Progenitor cell of endocrine pancreas (in vitro differentiated cells): ENCODE measurements around the gene ERBB2. TPM values are rescaled to one million over a fixed set of nuclear protein-coding genes. Genes with fewer than 3 reads are reported as not detected.
A peak's percentile ranks its signal among the peaks of the same experiment; 100 is the strongest.

Experiments
- DNase-seq: peaks from one replicate; pipeline ENCODE4 v3.0.0; 2021; ENCODE audit warnings: low spot score; ENCODE audit not compliant: unreplicated experiment
- H3K27ac Mint-ChIP-seq: 2 replicates; pipeline ENCODE4 v1.8.0; 2021; ENCODE audit warnings: mild to moderate bottlenecking, moderate library complexity, mixed read lengths
- H3K27me3 Mint-ChIP-seq: 2 replicates; pipeline ENCODE4 v1.8.0; 2021; ENCODE audit warnings: mixed read lengths
- H3K36me3 Mint-ChIP-seq: 2 replicates; pipeline ENCODE4 v1.8.0; 2022; ENCODE audit warnings: mixed read lengths; ENCODE audit not compliant: insufficient read depth
- H3K4me1 Mint-ChIP-seq: 2 replicates; pipeline ENCODE4 v1.8.0; 2021; ENCODE audit warnings: low read depth, mixed read lengths
- H3K4me3 Mint-ChIP-seq: 2 replicates; pipeline ENCODE4 v1.8.0; 2021; ENCODE audit warnings: low read depth, mild to moderate bottlenecking, moderate library complexity, mixed read lengths
- H3K9me3 Mint-ChIP-seq: 2 replicates; pipeline ENCODE4 v1.8.0; 2021; ENCODE audit warnings: low read depth, mixed read lengths
- total RNA-seq: library from RNA; stranded (reverse); gene quantifications from 2 replicates; pipeline ENCODE4 v1.2.1, GENCODE V29; 2021
- TF ChIP-seq, protein P1 (sequence below): fragments of 200-600 bp; sonication (generic); IDR thresholded peaks from one replicate; pipeline ENCODE4 v1.5.0; 2021; ENCODE audit warnings: antibody characterized with exemption, mild to moderate bottlenecking; ENCODE audit not compliant: unreplicated experiment

The ERBB2 gene
- total RNA-seq, 1 donor from 2014 or later = 152 TPM

DNA sequence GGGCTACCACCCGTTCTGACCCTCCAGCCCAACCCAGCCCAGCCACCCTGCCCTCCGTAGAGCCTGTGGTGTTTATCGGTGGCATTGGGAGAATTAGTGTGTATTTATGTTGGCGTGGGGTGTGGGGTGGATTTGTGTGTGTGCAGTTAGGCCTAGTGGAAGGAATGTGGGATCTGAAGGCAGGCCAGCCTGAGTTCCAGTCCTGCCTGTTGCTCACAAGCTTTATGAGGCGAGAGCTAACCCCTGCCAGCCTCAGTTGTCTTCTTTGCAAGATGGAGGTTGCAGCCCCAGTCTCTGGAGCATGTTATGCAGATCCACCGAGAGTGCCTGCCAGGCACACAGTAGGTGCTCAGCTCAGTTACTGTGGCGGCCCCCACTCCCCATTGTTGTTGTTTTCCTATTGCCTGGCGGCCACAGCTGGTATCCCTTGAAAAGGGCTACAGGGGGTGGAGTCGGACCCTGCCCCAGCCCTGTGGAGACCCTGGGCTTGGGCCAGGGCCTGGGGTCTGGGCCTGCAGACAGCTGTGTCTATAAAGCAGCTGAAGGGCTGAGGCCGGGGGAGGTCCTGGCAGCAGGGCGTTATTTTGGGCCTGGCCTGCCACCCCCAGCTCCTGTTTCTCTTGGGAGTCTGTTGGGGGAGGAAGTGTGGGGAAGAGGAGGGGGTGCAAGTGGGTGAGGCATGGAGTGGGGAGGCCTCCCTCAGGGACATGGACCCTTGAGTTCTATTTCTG lies 5.1 kb downstream of the ERBB2 start:
- Mint-ChIP-seq H3K36me3 (peaks cover 6% of the 10 kb centered on the region), H3K27ac (no peak overlapping the region), H3K4me1 (peaks cover 41% of the 10 kb centered on the region), H3K9me3 (no peaks in the 10 kb centered on the region), H3K27me3 (no peaks in the 10 kb centered on the region), H3K4me3 (no peak overlapping the region)
- DNase-seq = no peak
- TF ChIP-seq, protein P1, sequence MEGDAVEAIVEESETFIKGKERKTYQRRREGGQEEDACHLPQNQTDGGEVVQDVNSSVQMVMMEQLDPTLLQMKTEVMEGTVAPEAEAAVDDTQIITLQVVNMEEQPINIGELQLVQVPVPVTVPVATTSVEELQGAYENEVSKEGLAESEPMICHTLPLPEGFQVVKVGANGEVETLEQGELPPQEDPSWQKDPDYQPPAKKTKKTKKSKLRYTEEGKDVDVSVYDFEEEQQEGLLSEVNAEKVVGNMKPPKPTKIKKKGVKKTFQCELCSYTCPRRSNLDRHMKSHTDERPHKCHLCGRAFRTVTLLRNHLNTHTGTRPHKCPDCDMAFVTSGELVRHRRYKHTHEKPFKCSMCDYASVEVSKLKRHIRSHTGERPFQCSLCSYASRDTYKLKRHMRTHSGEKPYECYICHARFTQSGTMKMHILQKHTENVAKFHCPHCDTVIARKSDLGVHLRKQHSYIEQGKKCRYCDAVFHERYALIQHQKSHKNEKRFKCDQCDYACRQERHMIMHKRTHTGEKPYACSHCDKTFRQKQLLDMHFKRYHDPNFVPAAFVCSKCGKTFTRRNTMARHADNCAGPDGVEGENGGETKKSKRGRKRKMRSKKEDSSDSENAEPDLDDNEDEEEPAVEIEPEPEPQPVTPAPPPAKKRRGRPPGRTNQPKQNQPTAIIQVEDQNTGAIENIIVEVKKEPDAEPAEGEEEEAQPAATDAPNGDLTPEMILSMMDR = no peak

DNA sequence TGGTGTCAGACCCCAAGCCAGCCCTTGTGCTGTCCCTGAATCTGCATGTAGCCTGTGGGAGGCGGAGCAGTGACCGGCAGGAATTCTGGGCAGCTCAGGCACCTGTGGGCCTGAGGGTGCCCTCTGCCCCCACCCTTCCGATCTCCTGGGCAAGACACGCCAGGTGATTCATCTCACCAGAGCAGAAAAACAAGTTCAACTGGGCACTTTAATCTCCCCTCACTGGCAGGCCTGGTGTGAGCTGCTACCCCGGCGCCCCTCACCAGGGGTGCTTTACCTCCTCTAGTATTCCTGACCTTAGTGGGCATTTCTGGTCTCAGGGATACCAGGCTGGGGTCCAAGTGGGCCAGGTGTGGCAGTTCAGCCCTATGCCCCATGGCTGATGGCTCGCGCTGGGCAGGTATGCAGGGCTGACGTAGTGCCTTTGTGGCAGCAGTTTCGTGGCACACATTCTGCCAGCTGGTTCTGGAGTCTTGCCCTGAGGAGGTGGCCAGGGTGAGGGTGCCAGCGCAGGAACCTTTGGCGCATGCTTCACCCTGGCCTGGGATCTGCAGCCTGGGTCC lies 6.0 kb downstream of the ERBB2 start:
- Mint-ChIP-seq H3K27ac (no peak overlapping the region), H3K27me3 (no peaks in the 10 kb centered on the region), H3K4me3 (no peak overlapping the region), H3K36me3 (peaks cover 6% of the 10 kb centered on the region), H3K4me1 (peaks cover 40% of the 10 kb centered on the region), H3K9me3 (no peaks in the 10 kb centered on the region)
- TF ChIP-seq, protein P1 = no peak
- DNase-seq = no peak

DNA sequence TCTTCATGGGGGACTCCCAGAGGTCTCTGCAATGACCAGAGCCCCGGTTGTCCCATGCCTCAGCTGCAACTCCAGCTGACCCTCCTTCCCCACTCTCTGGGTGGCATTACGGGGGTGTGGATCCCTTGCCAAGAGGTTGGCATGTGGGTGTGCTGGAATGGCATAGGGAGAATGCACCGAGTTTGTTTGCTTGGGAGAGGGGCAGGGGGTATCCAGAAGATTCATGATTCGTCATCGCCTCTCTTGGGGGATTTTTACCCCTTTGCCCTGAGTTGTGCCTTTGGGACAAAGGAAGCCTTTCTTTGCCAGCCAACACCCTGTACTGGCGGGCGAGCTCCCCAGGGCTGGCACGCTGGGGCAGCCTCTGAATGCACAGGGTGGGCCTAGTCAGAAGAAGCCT lies 6.5 kb downstream of the ERBB2 start:
- H3K4me1 Mint-ChIP-seq = peaks cover 35% of the 10 kb centered on the region
- no peak overlapping the region for H3K4me3 Mint-ChIP-seq
- TF ChIP-seq, protein P1 = no peak
- no peaks in the 10 kb centered on the region for H3K27me3 Mint-ChIP-seq
- no peak overlapping the region for H3K27ac Mint-ChIP-seq
- no peaks in the 10 kb centered on the region for H3K9me3 Mint-ChIP-seq
- H3K36me3 Mint-ChIP-seq = peaks cover 6% of the 10 kb centered on the region
- no peak for DNase-seq

DNA sequence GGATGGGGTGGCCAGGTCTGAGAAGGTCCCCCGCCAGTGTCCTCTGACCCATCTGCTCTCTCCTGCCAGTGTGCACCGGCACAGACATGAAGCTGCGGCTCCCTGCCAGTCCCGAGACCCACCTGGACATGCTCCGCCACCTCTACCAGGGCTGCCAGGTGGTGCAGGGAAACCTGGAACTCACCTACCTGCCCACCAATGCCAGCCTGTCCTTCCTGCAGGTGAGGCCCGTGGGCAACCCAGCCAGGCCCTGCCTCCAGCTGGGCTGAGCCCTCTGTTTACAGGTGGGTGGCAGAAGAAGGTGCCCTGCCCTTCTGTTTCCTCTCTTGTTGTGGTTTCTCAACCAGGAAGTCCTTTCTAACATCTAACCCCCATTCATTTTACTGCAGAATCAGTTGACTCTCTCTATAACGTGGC lies 7.1 kb downstream of the ERBB2 start:
- DNase-seq = no peak
- Mint-ChIP-seq H3K27ac (peak overlapping the region; percentile 88), H3K36me3 (peaks cover 6% of the 10 kb centered on the region), H3K4me3 (no peak overlapping the region), H3K4me1 (peaks cover 30% of the 10 kb centered on the region), H3K27me3 (no peaks in the 10 kb centered on the region), H3K9me3 (no peaks in the 10 kb centered on the region)
- TF ChIP-seq, protein P1 = no peak

DNA sequence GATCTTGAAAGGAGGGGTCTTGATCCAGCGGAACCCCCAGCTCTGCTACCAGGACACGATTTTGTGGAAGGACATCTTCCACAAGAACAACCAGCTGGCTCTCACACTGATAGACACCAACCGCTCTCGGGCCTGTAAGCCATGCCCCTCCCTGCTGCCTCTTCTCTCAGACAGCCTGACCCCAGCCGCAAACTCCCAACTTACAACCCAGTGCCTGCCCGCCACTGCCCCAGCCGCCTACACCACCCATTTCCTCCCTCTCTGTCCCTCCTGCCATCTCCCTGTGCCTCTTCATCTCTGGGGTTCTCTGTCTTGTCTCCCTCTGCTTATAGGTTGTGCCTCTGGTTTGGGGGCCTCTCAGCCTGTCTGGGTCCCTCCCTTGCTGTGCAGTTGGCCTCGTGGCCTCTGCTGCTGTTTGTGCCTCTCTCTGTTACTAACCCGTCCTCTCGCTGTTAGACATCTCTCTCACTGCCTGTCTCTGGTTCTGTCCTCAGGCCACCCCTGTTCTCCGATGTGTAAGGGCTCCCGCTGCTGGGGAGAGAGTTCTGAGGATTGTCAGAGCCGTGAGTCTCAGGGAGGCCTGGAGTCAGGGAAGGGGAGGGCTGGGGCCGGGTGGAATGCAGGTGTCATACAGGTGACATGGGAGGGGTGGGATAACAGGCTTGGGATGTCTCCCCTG lies 9.6 kb downstream of the ERBB2 start:
- peaks cover 10% of the 10 kb centered on the region for H3K4me1 Mint-ChIP-seq
- TF ChIP-seq, protein P1 = no peak
- peaks cover 12% of the 10 kb centered on the region for H3K36me3 Mint-ChIP-seq
- H3K4me3 Mint-ChIP-seq = no peak overlapping the region
- no peak for DNase-seq
- no peak overlapping the region for H3K27ac Mint-ChIP-seq
- H3K27me3 Mint-ChIP-seq = no peaks in the 10 kb centered on the region
- no peaks in the 10 kb centered on the region for H3K9me3 Mint-ChIP-seq
